Ectodermal cell (in vitro differentiated cells): ENCODE data around the gene GPC5.

ENCODE experiments used
- H3K27ac ChIP-seq: 2 replicates; pipeline ENCODE4 v1.7.0; 2013; ENCODE audit warnings: mild to moderate bottlenecking, low read depth, low read length; ENCODE audit not compliant: insufficient read depth, poor library complexity, severe bottlenecking
- H3K27me3 ChIP-seq: 2 replicates; pipeline ENCODE4 v1.7.0; 2013; ENCODE audit warnings: mild to moderate bottlenecking, low read length; ENCODE audit not compliant: insufficient read depth, control insufficient read depth, poor library complexity, severe bottlenecking
- H3K36me3 ChIP-seq: one replicate; pipeline ENCODE4 v1.7.0; 2013; ENCODE audit warnings: low read length; ENCODE audit not compliant: control insufficient read depth, insufficient read depth
- H3K4me1 ChIP-seq: one replicate; pipeline ENCODE4 v1.7.0; 2013; ENCODE audit warnings: low read length; ENCODE audit not compliant: control insufficient read depth, insufficient read depth
- H3K4me3 ChIP-seq: 2 replicates; pipeline ENCODE4 v1.7.0; 2013; ENCODE audit warnings: low read depth, low read length, control low read depth; ENCODE audit not compliant: insufficient read depth
- H3K9me3 ChIP-seq: 2 replicates; pipeline ENCODE4 v1.7.0; 2013; ENCODE audit warnings: mild to moderate bottlenecking, low read length, moderate library complexity; ENCODE audit not compliant: control insufficient read depth
- WGBS, 2 experiments: methylation state at CpG; one replicate each; pipeline ENCODE4 v1.1.7; 2013; ENCODE audit warnings: missing lambda C conversion rate in 2 of 2; 5-methylcytosine and 5-hydroxymethylcytosine counted together

Gene GPC5

GRCh38 chr13:91601273-91601672, 202.9 kb downstream of the GPC5 start:
- no peak overlapping the region for H3K4me3 ChIP-seq
- H3K27ac ChIP-seq, result no peak overlapping the region
- no peaks in the 10 kb centered on the region for H3K4me1 ChIP-seq
- no peaks in the 10 kb centered on the region for H3K36me3 ChIP-seq
- H3K9me3 ChIP-seq, result no peaks in the 10 kb centered on the region
- H3K27me3 ChIP-seq, result no peaks in the 10 kb centered on the region
- WGBS, 2 experiments, result 88 to 89% methylated on average over 9 of the region's 9 CpGs

DNA sequence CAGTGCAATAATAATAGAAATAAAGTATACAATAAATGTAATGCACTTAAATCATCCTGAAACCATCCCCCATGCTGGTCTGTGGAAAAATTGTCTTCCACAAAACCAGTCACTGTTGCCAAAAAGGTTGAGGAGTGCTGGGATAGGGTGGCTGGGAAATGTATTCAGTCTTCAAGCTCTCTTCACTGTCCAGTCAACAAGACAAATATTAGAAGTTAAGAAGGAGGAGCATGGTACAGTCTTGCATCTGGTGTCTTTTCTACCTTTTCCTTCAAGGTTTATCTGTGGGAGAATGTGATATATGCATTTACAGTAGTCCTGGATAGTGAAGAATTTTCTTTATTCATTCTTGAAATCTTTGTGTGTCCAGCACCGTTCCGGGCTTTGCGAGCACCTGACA, 203.4 kb downstream of the GPC5 start:
- no peaks in the 10 kb centered on the region for H3K36me3 ChIP-seq
- 96 to 100% methylated on average over 3 of the region's 3 CpGs for WGBS, 2 experiments

GRCh38 chr13:91609353-91609752, 210.9 kb downstream of the GPC5 start:
- H3K36me3 ChIP-seq, result no peaks in the 10 kb centered on the region
- WGBS, 2 experiments, result 88 to 96% methylated on average over 3 of the region's 3 CpGs
- H3K4me1 ChIP-seq, result no peaks in the 10 kb centered on the region
- no peaks in the 10 kb centered on the region for H3K9me3 ChIP-seq
- H3K4me3 ChIP-seq, result no peak overlapping the region
- no peaks in the 10 kb centered on the region for H3K27me3 ChIP-seq
- H3K27ac ChIP-seq, result no peak overlapping the region

More for the DNA sequence above, 203.4 kb downstream of the GPC5 start:
- H3K4me3 ChIP-seq, result no peak overlapping the region
- no peaks in the 10 kb centered on the region for H3K4me1 ChIP-seq
- no peak overlapping the region for H3K27ac ChIP-seq
- no peaks in the 10 kb centered on the region for H3K9me3 ChIP-seq
- no peaks in the 10 kb centered on the region for H3K27me3 ChIP-seq

DNA sequence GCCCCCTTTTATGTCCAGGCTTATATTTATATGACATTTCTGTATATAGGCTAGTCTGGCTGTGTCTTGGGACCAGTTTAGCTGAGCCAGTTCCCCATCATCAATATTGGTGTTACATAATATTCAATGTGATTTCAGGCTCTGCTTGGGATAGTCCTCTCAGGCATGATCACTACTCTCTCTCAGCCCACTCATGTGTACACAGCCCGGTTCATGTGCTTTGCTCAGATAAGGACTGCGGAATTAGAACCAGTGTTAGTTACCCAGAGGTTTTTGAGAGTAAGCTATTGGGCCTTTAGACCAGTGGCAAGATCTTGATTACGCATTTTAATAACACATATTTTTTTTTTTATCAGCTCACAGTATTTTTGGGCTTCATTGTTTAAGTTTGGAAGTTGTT, 219.9 kb downstream of the GPC5 start:
- Histone ChIP-seq H3K9me3 (no peaks in the 10 kb centered on the region), H3K4me1 (no peaks in the 10 kb centered on the region), H3K27ac (no peak overlapping the region), H3K27me3 (no peaks in the 10 kb centered on the region), H3K36me3 (no peaks in the 10 kb centered on the region), H3K4me3 (no peak overlapping the region)
- WGBS, 2 experiments, result 95 to 100% methylated on average over 3 of the region's 3 CpGs

- Histone ChIP-seq H3K9me3 (no peaks in the 10 kb centered on the region), H3K36me3 (no peaks in the 10 kb centered on the region), H3K4me1 (no peaks in the 10 kb centered on the region), H3K4me3 (no peak overlapping the region), H3K27ac (no peak overlapping the region), H3K27me3 (no peaks in the 10 kb centered on the region)
- 89 to 91% methylated on average over 2 of the region's 2 CpGs for WGBS, 2 experiments
Measured at GRCh38 chr13:91620670-91621141, 222.3 kb downstream of the GPC5 start.

GRCh38 chr13:91621161-91621560, 222.7 kb downstream of the GPC5 start:
- no peak overlapping the region for H3K27ac ChIP-seq
- 89 to 90% methylated on average over 3 of the region's 3 CpGs for WGBS, 2 experiments
- H3K4me3 ChIP-seq, result no peak overlapping the region
- H3K27me3 ChIP-seq, result no peaks in the 10 kb centered on the region
- no peaks in the 10 kb centered on the region for H3K9me3 ChIP-seq
- no peaks in the 10 kb centered on the region for H3K36me3 ChIP-seq
- no peaks in the 10 kb centered on the region for H3K4me1 ChIP-seq

GRCh38 chr13:91621963-91622362, 223.5 kb downstream of the GPC5 start:
- H3K27ac ChIP-seq, result no peak overlapping the region
- no peak overlapping the region for H3K4me3 ChIP-seq
- H3K4me1 ChIP-seq, result no peaks in the 10 kb centered on the region
- H3K36me3 ChIP-seq, result no peaks in the 10 kb centered on the region
- WGBS, 2 experiments, result 92 to 94% methylated on average over 1 of the region's 1 CpG
- H3K9me3 ChIP-seq, result no peaks in the 10 kb centered on the region
- no peaks in the 10 kb centered on the region for H3K27me3 ChIP-seq

- 65 to 67% methylated on average over 3 of the region's 3 CpGs for WGBS, 2 experiments
Measured at GRCh38 chr13:91622778-91623550, 224.5 kb downstream of the GPC5 start.

DNA sequence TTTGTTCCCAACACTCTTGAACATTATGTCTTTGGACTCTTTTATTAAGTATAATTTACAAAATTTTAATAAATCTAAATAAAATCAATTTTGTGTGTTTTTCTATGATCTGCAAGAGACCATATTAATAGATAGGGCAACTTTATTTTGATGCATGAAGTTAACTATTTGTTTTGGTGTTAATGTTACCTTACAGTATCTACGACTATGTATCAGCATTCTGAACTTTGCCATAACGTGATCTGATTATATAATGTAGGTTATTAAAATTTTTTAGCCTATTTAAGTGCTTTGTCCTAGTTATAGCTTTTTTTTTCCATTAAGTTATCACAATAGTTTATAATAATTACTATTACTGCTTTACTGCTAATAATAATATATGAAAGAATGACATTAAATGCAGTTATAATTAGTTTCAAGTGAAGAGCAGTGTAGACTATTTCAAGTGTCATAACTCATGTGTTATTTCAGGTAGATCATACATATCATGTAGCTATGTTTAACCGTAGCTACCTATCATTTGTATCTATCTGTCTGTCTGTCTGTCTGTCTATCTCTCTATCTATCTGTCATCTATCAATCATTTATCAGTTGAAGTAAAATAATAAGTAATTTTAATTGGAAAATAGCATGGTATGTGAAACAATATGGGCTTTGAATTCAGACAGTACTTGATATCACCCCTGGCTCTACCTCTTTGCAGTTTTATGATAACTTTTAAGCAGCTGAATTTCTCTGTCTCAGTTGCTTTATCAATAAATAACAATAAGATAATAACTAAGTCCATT, 229.7 kb downstream of the GPC5 start:
- Histone ChIP-seq H3K27ac (no peak overlapping the region), H3K9me3 (no peaks in the 10 kb centered on the region), H3K27me3 (no peaks in the 10 kb centered on the region), H3K36me3 (no peaks in the 10 kb centered on the region), H3K4me1 (peaks cover 7% of the 10 kb centered on the region), H3K4me3 (no peak overlapping the region)
- WGBS, 2 experiments, result 100% methylated on average over 2 of the region's 3 CpGs; no CpG with 5 or more reads in 1 of the 2 experiments

More at GRCh38 chr13:91622778-91623550, 224.5 kb downstream of the GPC5 start:
- Histone ChIP-seq H3K27ac (no peak overlapping the region), H3K9me3 (no peaks in the 10 kb centered on the region), H3K4me1 (no peaks in the 10 kb centered on the region), H3K36me3 (no peaks in the 10 kb centered on the region), H3K27me3 (no peaks in the 10 kb centered on the region), H3K4me3 (no peak overlapping the region)

DNA sequence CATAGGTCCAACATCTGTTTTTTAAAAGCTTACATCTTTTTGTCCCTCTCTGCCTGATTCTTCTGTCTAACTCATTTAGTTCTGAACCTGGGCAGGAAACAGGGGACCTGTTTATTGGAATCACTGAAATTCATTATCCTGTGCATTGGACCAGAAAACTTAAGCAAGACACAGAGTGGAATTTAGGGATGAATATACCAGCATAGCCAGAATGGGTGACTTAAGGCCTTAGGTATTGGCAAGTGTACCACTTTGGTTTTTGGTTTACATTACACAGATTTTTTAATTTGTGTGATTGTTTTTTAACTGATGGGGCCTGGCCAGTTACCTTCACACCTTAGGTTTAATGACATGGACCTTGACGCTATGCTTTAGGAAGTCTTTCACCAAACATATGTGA, 232.5 kb downstream of the GPC5 start:
- no peaks in the 10 kb centered on the region for H3K27me3 ChIP-seq
- H3K4me3 ChIP-seq, result no peak overlapping the region
- 100% methylated on average over 1 of the region's 1 CpG for WGBS, 2 experiments
- H3K9me3 ChIP-seq, result no peaks in the 10 kb centered on the region
- no peak overlapping the region for H3K27ac ChIP-seq
- no peaks in the 10 kb centered on the region for H3K36me3 ChIP-seq
- H3K4me1 ChIP-seq, result peaks cover 7% of the 10 kb centered on the region
